SHP77 (cell line): ENCODE data around the gene CNOT11.

Experiments
- DNase-seq, 2 experiments: peaks; one replicate each; lab custom pipeline; 2025; lab: John Stamatoyannopoulos, UW

CNOT11 gene

DNA sequence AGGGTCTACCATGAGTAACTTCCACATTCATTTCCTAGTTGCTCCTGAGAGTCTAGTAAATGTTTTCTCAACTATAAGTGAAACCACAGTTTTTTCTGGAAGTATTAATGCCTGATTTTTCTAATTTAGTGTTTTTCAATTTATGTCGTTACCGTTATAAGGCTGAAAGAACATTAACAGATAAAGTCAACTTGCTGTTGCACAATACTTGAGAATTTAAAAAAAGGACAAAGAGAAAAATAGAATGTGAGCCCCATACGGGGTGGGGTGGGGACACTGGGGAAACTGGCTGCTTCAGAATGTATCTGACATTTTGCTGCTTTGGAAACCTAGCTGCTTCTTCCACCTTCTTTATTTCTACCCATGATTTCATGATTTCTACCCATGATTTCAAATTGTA is 26.2 kb downstream of the CNOT11 start:
- no peak for DNase-seq

DNA sequence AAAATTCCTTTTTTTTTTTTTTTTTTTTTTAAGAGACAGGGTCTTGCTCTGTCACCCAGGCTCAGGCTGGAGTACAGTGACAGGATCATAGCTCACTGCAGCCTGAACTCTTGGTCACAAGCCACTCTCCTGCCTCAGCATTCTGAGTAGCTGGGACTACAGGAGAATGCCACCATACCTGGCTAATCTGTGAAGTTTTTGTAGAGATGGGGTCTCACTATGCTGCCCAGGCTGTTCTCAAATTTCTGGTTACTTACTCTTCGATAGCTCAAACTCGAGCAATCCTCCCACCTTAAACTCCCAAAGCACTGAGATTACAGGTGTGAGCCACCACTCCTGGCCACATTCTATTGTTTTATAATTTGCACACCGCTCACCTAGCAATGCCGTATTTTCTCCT is 28.8 kb downstream of the CNOT11 start:
- no peak for DNase-seq

DNA sequence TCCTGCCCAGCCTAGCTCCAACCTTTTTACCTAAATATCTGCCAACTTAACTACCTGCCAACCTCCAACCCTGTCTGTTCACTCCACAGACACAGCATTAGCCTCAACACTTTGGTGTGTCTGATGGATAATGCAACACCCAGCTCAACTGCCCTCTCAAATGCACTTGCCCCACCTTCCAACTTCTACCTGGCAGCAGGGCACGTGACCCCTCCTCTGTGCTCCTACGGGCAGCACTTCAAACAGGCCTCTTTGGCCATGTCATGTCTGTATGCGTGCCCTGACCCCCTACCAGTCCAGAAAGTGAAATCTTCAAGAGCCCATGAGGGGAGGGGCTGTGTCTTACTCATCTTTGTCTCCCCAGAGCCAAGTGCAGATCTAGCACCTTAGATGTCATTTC is 30.3 kb downstream of the CNOT11 start:
- no peak for DNase-seq

DNA sequence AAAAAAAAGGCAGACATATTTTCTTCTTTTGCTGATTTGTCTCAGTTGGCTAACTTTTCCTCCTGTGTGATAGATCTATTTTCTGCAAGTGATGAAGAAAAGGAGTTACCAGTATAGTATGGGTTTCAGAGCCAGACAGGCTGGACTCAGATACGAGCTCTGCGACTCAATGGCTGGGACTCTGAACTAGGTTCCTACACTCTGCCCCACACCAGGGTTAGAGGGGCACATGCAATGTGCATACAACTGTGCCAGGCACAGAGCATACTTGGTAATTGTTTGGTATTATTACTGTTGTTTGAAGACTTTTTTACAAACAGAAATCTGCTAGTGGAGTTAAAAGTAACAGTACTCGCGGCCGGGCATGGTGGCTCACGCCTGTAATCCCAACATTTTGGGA is 34.0 kb downstream of the CNOT11 start:
- no peak for DNase-seq

DNA sequence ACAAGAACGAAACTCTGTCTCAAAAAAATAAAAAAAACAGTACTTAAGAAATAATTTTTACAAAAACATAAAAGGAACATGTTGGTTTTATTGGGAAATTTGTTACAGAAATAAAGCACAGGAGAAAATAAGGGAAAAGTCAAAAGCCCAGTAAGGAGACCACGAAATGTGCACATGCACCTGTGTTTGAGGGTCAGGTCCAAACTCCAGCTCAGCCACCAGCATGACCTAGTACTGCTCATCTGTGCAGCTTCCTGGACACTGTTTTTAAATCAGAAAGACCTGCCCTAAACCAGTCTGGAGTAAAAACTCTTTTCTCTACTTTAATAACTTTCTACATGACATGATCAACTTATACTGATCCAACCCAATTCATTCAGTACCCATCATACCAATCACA is 34.6 kb downstream of the CNOT11 start:
- DNase-seq, result no peak

DNA sequence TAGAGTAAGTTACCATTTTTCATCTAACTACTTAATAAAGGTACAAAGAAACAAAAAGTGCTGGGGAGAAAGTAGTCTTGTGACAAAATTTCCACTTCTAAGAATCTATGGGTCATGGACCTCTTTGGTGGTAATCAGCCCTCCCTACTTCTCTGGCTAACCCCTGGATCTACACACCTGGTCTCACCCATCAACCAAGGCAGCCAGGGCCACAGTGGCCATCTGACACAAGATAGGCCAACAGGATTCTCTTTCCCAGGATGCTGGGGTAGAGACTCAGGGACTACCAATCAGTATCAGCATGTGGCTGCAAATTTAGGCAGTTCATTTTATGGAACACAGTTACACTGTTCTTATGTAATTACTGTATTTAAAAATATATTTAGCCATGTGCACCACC is 38.0 kb downstream of the CNOT11 start:
- DNase-seq, result no peak

DNA sequence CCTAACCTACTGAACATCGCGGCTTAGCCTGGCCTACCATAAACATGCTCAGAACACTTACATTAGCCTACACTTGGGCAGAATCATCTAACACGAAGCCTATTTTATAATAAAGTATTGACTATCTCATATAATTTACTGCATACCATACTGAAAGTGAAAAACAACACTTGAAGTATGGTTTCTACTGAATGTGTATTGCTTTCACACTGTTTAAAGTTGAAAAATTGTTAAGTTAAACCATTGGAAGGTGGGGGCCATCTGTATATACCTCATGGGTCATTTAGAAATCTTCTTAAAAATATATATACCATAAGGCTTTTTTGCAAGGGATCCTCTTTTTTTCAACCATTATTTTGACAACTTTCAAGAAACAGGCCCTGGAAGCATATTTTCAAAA is 39.3 kb downstream of the CNOT11 start:
- no peak for DNase-seq

DNA sequence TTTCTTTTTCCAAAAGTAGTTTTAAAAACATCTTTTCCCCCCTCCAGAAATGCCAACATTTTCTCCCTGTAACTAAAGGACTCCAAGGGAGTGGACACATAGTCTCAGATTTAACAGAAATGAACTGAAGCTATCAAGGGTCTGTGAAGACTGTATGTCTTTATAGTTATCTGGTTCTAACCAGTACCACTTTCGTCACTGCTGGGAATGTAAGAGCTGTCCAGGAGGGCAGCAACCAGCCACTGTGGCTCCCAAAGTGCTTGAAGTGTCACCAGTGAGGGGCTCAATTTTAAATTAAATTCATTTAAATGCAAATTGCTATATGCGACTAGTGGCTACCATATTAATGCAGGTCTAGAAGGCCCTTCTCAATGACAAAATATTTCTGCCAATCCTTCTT is 40.9 kb downstream of the CNOT11 start:
- DNase-seq, result no peak

DNA sequence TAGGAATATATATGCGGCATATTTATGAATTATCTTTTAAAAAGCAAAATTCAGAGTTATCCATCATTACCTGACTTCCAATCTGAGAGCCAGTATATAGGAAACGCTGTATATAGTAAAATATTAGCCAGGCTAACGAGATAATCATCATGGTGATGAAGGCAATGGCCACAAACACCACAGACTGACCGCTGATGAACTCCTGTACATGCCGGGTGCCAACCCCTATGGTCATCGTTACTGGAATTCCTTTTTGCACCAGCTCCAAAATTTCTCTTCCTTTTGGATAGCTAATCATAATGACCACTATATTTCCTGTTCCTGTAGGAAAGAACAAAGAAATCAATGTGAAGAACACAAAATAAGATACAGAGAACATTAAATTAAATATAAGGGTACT is 42.2 kb downstream of the CNOT11 start:
- DNase-seq, result no peak

DNA sequence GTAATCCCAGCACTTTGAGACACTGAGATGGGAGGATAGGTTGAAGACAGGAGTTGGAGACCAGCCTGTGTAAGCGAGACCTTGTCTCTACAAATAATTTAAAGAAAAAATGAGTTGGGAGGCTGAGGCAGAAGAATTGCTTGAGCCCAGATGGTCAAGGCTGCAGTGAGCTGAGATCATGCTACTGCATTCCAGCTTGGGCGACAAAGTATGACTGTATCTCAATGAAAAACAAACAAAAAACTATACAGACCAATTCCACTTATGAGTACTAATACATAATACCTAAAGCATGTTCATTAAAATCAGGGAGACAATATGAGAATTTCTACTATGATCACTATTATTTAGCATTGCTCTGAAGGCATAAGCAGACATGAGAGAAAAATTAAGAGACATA is 43.2 kb downstream of the CNOT11 start:
- DNase-seq, result no peak

DNA sequence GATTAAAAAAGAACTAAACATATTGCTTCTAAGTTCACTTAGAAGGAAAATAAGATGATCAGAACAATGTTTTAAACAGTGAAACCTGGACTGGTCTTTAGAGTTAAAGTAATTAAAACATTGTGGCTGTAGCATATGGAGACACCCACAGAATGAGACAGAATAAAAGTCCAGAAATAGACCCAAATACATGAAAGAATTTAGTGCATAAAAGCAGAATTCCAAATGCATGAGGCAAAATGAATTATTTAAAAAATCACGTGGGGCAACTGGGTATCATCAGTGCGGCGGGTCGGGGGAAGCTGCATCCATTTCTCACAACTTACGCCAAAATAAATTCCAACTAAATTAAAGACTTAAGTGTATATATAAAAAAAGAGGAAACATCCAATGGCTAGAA is 43.7 kb downstream of the CNOT11 start:
- no peak for DNase-seq

DNA sequence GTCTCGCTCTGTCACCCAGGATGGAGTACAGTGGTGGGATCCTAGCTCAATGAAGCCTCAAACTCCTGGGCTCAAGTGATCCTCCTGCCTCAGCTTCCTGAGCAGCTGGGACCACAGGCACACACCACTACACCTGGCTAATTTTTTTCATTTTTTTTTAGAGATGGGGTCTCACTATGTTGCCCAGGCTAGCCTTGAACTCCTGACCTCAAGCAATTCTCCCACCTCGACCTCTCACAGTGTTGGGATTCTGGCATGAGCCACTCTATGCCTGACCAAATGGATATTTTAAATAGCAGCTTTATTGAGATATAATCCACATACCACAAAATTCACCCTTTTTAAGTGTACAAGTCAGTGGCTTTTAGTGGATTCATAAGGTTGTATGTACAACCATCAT is 44.7 kb downstream of the CNOT11 start:
- DNase-seq, result no peak

DNA sequence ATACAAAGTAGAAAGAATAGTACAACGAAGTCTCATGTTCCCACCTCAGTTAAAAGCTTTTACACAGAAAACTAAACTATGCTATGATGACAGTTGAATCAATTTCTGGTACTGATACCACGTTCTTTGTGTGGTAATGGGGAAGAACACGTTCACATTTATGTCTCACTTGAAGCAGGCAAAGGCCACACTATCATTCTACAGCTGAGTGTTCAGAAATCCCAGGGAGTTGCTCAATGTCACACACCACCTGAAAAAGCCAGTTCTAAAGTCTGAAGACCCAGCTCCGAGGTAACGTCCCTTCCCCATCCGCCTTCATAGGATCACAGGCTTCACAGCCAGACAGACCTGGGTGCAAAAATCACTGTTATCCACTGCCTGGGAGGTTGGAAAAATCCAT is 46.9 kb downstream of the CNOT11 start:
- DNase-seq, result no peak

DNA sequence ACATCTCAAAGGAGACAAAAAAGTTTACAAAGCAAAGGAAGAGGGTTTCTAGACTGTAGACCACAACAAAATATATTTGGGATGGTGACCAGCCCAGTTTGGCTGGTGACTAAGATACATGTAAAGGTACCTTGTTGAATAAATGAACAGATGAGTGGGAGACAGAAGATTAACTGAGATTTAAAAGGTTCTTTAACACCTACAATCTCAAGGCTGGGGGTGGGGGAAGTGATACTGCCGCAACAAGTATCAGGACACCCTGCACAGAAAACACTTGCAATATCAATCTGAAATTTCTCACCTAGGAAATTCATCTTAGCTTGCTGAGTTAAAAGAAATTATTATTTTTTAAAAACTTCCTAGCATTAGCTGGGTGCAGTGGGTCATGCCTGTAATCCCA is 47.5 kb downstream of the CNOT11 start:
- DNase-seq, result no peak

DNA sequence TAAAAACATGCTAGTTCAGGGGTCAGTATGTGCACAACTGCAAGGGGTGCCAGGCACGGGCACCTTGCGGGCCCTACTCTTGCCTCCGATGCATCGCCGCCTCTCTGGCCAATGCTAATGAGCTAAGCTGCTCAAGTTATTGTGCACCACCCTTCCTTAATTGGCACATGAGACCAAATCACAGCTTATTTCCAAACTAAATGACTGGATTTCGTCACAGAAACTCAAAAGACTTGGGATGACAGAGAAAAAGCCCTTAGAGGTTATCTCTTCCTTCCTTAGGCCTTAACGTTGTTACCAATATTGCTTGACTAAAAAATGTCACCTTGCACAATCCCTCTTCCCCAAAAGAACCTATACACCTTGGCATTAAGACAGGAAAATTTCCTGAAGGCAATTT is 48.1 kb downstream of the CNOT11 start:
- DNase-seq, result no peak

DNA sequence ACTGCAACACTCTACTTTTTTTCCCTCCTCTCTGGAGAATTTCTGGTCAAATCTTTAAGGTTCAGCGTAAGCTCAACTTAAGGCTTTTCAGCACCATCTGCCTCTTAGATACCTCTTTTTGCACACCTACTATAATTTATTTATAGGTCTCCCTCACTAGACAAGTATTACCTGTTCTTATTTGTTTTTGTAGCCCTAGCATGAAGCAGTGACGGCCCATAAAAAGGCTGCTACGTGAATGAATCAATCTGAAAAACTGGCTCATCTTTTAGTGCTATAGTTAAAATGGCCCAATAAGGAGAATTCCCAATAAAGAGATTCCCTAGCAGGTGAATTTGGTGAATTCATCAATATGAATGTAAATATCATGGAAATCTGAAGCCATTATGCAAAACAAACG is 49.3 kb downstream of the CNOT11 start:
- no peak for DNase-seq

DNA sequence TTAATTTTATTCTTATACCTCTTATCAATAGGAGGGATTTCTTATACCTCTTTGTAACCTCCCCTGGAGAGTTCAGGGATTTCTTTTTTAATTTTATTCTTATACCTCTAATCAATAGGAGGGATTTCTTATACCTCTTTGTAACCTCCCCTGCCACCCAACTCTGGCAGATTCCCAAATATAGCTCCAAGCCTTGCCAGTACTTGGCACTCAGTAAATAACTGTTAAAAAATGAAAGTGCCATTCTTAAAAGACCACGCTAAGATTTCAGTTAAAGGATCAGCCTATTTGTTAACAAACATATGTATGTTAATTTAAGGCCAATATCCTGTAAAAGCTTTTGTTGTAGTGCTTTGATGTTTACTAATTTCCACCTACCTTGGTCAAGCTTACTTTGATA is 51.0 kb downstream of the CNOT11 start:
- no peak for DNase-seq

DNA sequence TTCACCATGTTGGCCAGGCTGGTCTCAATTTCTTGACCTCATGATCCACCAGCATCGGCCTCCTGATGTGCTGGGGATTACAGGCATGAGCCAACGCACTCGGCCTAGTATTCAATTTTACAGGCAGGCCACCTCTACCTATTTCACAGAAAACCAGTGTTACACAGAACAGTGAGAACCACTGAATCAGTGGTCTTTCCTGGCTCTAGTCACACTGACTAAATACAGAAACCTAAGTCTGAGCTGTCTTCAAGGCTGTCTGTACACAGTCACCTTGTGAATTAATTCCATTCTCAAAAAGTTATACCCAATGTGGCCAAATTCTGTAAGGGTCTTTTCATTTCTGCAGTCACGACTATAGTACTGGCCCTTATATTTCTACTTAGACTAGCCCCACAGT is 52.3 kb downstream of the CNOT11 start:
- DNase-seq, result no peak

DNA sequence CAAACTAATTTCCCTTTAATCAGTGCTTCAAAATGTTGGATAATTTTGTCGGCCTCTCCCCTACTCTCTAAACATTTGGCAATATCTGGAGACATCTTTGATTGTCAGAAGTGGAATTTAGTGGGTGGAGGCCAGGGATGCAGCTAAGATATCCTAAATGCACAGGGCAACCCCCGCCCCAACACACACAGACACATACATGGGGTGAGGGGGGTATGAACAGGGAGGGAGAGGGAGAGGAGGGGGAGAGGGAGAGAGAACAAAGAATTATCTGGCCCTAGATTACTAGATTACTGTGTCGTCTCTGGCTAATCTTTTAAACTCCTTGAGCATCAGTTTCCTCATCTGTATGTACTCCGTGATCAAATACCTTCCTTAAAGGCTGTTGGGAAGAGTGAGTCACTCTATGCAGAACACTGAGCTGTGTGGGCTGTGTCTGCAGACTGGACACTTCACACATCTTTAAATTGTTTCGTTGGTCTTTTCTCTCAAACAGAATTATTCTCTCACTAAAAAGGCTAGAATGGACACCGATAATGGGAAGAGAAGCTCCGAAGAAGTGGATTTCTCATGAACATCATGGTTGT is 52.9 kb downstream of the CNOT11 start:
- no peak for DNase-seq

DNA sequence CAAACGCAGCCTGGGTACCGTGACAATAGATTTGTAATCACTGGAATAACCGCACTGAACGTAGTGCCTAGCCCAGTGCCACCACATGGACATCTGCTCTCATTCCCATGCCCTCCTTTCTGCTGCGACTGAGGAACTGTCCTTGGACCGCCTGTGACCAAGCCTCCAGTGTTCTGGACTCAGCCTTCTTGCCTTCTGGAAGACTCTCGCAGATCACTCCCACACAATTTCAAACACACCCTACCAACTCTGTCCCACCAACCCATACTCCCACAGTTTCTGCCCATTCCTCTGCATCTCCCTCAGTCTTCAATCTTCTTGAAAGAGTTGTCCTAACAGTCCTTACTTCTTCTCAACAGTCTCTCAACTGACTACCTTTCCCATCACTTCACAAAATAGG is 53.7 kb downstream of the CNOT11 start:
- DNase-seq, result no peak

DNA sequence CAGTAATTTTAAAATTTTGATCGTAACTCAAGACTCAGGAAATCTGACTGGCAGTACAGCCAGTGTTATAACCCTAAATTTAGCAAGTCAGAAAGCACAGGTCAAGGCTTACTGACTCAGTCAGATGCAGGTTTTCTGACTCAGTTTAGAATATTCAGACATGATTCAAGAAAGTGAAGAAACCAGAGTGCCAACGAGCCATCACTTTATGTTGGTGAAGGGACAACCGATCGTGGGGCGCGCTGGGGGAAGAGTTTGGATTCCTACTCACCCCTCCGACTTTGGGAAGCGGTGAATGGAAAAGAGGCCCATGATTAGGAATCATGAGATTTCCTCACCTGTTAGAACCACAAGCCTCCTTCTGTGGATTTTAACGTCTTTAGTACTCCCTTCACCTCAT is 54.8 kb downstream of the CNOT11 start:
- no peak for DNase-seq

DNA sequence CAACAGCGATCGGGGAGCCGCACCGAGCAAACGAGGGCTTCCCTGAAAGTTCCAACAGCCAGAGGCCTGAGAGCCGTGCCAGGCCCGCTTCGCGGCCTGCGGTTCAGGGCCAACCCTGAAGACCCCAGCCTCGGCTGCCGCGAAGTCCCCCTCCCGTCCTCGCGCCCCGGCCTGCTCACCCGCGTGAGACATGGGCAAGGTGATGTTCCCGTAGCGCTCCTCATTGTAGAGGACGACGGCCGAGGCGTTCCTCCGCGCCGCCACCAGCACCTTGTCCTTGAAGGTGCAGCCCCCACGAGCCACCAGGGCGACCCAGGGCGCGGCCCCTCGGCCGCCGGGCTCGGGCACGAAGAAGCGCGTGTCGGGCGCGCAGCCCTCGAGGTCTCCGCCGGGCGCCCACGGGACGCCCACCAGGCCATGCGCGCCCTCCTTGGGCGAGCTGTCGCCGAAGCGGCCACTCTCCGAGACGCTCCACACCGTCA is 55.3 kb downstream of the CNOT11 start:
- no peak for DNase-seq

DNA sequence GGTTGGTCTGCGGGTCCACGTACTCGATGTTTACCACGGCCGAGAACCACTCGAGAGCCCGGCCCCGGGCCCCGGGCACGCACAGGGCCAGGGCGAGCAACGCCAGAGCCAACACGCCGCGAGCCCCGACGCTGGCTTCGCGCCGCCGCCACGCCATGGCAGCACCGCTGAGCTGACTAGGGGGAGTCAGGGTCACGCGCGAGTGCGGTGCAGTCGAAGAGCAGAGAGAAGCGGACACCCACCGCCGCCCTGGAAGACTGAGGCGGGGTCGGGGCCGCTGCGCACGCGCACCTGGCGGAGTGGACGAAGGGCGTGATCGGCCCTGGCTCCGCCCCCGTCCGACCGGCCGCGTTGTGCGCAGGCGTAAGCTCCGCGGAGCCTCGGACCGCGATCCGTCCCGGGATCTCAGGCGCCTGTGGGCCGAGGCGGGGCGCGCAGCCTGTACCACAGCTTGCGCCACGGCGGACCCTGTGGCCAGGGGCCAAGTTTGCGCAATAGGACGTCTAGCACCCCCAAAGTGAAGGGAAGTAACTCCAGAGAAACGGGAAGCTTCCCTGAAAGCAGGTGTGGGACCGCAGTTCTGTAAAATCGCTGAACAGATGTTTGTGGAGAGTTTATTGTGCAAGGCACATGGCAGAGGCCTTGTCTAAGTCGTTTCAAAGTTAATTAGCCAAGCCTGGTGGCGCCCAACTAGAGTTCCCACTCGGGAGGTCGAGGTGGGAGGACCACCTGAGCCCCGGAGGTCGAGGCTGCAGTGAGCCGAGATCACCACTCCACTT is 55.9 kb downstream of the CNOT11 start, which contains the start of gene RNF149:
Gene RNF149 (minus strand): TSS at position 270 of the 779 bp plus-strand sequence. CDS start 113 bp downstream, at position 157.
- DNase-seq, result peak; percentile 62 to 75
